GM12872 (cell line): Measurements from ENCODE around the gene RIPOR3.

ENCODE experiments used
- CTCF ChIP-seq: IDR thresholded peaks from 3 replicates; pipeline ENCODE4 v1.5.1; 2011; ENCODE audit warnings: low read depth, mild to moderate bottlenecking, low read length, moderate library complexity; ENCODE audit not compliant: insufficient read depth

Gene RIPOR3

GRCh38 chr20:50577175-50578018, 113.9 kb downstream of the RIPOR3 start:
- TF ChIP-seq CTCF, result no peak

- TF ChIP-seq CTCF, result peak; percentile 76
Observed at GRCh38 chr20:50575865-50576720, 115.2 kb downstream of the RIPOR3 start.

- no peak for TF ChIP-seq CTCF
Observed at GRCh38 chr20:50574586-50574985, 116.8 kb downstream of the RIPOR3 start.

GRCh38 chr20:50574108-50574507, 117.2 kb downstream of the RIPOR3 start:
- no peak for TF ChIP-seq CTCF

GRCh38 chr20:50572938-50573777, 118.2 kb downstream of the RIPOR3 start:
- no peak for TF ChIP-seq CTCF

- TF ChIP-seq CTCF, result no peak
Observed at GRCh38 chr20:50571466-50571865, 119.9 kb downstream of the RIPOR3 start.
